NCI-H1417 (cell line): ENCODE data around the gene L3MBTL4.
"Not testable (repeated sequence)": the region's sequence is repeated elsewhere in the genome, so short reads cannot be mapped to it uniquely, and the experiment has no call there.

Source experiments
- DNase-seq, 3 experiments: peaks; one replicate each; lab custom pipeline; 2025; lab: John Stamatoyannopoulos, UW

The L3MBTL4 gene

DNA sequence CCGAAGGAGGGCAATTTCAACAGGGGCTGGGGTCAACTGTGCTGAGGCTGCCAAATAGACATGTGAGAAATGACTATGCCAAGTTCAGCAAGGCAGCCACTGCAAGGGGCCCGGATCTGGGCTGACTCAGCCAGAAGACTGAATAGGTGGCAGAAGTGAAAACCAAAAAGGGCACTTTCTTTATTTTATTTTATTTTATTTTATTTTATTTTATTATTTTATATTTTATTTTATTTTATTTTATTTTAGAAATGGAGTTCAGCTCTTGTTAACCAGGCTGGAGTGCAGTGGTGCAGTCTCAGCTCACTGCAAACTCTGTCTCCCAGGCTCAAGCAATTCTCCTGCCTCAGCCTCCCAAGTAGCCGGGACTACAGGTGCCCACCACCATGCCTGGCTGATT, 228.9 kb downstream of the L3MBTL4 start:
- DNase-seq: not testable (repeated sequence)

DNA sequence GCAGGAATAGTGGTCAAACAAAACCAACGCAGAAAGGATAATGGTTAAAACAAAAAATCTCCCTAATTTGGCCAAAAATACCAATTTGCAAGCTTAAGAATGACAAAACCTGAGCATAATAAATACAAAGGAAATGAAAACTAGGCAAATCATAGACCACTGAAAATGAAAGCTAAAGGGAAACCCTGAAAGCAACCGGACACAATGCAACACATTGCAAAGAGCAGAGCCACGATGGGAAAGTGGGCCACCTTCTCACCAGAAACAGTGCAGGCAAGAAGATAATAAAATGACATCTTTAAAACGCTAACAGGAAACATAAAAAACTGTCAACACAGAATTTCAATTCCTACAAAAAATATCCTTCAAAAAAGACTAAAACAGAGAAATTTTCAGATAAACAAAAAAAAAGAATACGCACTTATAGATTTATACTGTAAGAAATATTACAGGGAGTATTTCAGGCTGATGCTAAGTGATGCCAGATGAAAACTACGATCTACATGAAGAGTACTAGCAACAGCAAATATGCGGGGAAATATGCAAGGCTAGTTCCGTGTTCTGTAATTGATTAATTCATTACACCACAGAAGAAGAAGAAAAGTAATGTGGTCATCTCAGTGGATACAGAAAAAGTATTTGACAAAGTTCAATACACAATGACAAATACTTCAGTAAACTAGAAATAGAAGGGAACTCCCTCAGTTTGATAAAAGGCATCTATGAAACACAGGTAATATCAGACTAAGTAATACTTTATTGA, 239.5 kb downstream of the L3MBTL4 start:
- DNase-seq: no peak

DNA sequence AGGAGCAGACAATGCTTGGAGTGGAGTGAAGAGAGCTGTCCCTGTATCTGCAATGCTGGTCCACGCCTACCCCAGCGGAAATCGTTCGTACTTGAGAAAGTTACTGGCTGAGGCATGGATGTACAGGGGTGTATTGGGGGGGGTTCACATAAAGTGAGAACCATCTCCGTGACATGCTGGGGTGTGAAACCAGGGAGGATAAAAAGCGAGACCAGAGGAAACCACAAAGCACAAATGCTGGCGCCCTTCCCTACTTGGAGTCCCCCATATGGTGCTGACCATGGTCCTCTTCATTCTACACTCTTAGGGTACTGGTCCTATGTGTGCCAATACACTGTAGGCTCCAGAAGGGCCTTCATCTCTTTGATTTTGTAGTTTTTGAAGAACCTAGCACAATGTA, 244.1 kb downstream of the L3MBTL4 start:
- no peak for DNase-seq

DNA sequence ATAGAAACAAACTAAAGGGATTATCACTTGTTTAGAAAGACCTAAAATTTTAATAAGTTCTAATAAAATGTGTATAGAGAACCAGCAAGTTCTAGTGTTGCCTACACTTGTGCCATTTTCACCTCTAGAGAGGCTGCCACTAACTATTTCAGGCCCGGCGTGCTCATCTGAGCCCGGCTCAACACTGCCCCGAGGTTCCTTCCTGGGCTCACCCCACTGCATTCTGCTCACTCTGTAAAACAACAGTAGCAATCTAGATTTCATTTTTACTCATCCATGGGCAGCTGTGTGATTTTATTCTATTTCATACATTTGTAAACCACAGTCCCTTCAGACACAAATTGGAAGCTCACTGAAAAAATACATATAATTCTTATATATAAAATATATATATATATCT, 253.2 kb downstream of the L3MBTL4 start:
- DNase-seq: no peak

DNA sequence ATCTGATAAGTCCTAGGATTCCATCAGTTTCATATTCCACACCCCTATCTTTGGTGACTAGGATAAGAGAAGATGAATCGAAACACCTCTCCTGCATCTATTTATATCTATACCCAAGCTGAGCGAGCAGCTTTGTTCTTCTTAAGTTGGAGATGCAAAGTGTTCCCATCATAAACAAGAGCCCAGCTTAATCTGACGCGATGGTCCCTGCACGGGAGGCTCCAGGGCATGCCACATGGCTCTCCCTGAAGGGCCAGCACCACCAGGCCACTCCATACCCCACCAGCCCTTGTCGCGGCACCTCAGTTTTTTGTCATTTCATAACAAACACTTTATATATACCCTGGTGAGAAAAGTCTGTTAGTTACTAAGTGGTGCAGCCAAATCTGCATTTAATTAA, 255.3 kb downstream of the L3MBTL4 start:
- DNase-seq: no peak

DNA sequence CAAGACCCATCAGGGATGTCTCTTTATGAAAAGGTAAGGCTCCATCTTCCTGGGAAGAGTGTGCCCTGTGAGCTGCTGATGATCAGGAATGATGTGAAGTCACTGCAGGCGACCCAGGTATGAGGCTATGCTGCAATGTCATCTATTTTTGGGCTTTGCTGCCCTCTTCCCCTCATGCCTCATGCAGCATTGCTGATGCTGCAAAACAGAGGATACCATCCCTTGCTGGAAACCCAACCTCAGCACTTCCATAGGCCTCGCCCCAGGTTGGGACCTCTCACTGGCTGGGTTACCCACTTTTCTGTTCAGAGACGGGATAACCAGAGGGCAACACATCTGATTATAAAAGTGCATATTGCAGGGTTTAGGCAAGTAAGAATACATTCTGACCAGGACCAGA, 255.8 kb downstream of the L3MBTL4 start:
- no peak for DNase-seq

DNA sequence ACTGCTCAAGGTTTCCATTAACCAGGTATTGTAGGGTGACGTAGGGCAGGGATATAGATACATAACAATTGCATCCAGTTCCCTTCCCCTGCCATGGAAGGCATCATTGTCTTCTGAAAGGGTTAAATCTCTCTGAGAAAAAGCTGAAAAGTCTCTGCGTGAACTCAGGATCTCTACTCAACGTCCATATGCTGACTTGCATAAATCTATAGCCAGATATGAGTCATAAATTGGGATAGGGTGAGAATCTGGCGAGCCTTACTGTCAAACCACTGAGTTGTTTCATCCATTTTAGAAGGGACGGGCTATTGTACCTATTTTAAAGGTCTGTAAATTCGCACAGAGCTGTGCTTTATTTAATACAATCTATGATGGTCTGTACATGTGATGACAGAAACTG, 258.3 kb downstream of the L3MBTL4 start:
- no peak for DNase-seq

DNA sequence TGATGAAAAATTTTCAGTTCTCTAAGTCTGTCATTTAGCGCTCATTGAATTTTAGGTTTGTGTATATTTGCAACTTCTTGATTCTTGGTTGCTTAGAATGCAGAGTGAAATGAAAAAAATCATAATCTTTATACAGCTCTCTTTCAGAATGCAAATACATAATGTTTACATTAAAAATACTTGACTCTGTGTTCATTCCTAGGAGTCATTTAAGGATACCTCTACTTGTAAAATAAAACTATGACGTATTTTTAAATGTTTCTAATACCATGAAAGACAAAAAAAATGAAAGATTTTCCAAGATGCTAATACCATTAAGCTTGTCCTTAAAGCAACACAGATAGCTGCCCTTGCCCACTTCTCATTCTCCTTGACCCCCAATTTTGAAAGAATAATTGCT, 259.0 kb downstream of the L3MBTL4 start:
- DNase-seq: no peak

DNA sequence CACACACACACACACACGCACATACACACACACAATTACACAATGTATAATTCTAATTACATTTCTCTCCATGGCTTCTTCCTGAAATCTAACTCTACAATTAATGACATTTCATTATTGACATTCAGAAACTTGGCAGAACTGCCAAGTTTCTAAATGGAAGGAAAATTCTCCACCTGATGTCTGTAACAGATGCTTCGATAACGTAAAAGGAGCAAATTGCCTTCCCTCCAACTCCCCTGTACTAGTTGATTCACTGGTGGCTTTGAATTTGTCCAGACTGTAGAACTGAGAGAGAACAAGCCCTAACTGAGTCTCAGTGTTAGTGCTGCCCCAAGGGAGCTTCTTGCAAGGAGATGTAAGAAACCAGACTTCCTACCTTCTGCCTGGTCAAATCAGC, 264.3 kb downstream of the L3MBTL4 start:
- DNase-seq: no peak

DNA sequence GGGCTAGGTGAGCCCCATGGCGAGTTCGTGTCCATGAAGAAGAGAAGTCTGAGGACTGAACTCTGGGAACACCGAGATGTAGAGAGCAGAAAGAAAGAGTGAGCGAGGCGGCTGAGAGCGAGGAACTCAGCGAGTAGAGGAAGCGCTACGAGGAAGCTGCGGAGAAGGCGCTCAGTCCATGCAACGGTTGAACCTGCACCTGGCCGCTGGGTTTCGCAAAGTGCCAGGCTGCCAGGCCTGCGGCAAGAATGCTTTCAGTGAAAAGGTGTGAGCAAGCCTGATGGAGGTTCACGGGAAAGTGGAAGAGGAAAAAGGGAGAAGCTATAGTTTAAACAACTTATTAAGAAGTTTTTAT, 268.4 kb downstream of the L3MBTL4 start:
- DNase-seq: no peak

DNA sequence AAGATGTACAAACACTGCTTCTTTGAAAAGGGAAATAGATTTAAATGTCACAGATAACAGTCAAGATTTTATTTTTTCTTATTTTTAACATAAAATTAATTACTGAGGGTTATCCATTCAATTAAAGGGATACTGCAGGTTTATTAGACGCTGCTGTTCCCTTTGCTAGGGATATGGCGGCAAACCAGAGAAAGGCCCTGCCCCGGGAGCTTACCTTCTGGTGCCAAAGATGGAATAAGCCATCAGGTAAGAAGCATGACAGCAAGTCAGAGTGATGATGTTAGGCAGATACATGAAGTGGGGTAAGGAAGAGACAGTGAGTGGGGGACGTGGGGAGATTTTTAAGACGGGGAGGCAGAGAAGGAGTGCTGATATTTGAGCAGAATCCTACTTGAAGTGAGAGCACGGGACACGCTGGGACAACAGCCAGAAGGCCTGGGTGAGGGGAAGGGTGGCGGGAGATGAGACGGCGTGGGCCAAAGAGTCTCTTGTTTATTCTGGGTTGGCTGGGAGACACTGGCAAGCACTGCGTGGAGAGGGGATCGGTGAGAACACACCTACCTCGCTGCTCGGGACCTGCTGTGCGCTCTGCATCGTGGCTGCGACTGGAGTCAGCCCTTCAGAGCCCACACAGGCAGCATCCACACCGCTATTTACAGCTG, 268.9 kb downstream of the L3MBTL4 start:
- DNase-seq: no peak

DNA sequence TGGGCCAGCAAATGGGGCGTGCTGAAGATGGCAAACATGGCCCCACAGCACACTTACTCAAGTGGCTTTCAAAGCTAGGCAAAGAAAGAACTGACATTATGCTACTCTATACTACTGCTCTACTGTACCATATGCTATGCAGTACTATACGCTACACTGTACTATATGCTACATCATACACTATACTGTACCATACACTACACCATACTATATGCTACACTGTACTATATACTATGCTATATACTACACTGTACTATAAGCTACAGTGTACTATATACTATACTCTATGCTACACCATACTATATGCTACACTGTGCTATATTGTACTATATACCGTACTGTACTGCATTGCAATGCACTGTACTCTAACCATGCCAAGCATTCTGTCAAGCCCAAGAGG, 275.7 kb downstream of the L3MBTL4 start:
- DNase-seq: no peak

DNA sequence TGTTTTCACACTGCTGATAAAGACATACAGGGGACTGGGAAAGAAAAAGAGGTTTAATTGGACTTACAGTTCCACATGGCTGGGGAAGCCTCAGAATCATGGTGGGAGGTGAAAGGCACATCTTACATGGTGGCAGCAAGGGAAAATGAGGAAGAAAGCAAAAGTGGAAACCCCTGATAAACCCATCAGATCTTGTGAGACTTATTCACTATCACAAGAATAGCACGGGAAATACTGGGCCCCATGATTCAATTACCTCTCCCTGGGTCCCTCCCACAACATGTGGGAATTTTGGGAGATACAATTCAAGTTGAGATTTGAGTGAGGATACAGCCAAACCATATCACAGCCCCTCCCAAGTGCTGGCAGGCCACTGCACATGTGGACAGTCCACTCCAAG, 278.8 kb downstream of the L3MBTL4 start:
- not testable (repeated sequence) for DNase-seq

DNA sequence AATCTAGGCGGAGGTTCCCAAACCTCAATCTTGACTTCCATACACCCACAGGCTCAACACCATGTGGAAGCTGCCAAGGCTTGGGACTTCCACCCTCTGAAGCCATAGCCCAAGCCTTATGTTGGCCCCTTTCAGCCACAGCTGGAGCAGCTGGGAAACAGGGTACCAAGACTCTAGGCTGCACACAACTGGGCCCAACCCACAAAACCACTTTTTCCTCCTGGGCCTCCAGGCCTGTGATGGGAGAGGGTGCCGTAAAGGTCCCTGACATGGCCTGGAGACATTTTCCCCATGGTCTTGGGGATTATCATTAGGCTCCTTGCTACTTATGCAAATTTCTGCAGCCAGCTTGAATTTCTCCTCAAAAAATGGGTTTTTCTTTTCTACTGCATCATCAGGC, 279.7 kb downstream of the L3MBTL4 start:
- not testable (repeated sequence) for DNase-seq

DNA sequence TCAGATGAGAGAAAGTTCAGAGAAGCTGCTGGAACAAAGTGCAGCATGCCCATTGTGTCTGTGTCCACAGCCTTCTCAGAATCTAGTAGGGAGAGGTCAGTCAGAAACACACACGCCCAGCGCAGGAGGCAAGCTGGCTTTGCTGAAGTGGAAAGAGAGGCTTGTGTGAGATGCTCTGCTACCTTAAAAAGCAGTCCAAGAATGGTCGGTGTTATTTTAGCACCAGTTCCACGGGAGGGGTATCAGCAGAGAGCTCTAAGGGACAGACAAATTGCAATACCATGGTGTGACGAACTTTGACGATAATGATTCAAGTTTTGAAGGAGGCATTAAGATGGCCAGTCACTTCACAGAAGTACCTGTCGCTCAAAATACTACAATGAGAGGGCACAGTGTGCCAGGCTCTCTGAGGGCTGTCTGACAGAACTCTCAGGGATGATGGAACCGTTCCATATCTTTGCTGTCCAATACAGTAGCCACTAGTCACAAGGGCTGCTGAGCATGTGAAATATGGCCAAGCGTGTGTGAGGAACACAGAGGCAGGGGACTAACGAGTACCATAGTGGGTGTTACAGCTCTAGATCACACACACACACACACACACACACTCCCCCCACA, 281.9 kb downstream of the L3MBTL4 start:
- no peak for DNase-seq

DNA sequence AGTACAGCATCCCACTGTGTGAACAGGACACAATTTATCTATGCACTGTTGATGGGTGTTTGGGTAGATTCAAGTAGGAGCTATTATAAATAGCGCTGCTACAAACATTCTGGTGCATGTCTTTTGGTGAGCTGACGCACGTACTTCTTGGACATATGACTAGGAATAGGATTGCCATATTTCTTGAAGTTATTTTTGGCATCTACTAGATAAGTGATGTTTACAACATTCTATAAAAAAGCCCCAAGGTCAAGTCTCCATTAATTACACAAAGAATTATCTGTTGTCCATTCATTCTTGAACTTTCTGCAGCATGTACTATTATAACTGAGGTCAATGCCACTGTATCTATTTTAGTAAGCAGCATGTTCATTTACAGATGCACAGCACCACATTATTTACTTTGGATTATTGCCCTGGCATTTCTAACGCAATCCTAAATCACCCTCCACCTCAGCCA, 293.9 kb downstream of the L3MBTL4 start:
- no peak for DNase-seq

DNA sequence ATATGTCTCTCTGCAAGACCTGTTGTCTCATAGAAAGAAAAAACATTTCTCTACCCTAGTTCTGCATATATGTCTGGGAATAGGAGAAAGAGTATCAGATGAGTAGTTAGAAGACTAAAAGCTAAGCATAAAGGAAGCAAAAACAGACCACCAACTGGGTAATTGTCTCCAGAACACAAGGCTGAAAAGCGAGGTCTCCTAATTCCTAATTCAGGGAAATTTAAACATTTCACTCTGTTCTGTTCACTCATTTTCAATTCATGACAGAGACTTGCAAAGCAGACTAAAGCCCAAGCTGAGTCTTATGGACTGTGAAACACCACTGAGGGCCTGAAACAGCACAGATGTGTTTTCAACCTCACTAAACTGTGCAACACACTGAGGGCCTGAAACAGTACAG, 294.9 kb downstream of the L3MBTL4 start:
- no peak for DNase-seq

DNA sequence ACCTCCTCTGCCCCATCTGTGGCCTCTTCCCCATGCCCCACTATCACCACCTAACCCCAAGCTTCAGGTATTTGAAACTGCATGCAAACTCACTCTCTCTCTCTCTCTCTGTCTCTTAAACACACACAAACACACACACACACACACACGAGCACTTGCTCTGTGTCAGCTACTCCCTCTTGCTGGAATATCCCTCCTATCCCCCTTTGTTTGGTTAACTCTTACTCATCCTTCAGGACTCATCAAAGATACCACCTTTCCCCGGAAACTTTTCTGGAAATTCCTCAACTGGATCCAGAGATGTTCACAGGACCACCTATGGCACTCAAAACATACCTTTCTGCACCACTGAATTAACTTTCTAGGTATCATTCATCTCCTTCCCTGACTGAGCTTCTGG, 296.6 kb downstream of the L3MBTL4 start:
- DNase-seq: no peak

DNA sequence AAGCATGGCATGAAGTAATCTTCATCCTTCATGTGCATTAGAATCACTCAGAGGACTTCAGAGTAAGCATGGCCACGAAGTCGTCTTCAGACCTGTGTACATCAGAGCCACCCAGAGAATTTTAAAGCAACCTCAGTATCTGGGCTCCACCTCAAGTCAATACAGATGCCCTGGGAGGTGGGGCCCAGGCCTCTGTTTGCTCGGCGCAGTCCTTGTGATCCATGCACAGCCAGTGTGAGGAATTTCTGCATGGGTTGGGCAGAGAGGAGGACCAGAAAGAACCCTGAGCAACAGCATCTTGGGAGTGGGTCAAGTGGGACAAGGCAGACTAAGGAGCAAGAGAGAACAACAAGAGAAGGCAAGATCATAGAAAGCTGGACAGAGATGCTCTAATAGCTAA, 299.0 kb downstream of the L3MBTL4 start:
- DNase-seq: no peak

DNA sequence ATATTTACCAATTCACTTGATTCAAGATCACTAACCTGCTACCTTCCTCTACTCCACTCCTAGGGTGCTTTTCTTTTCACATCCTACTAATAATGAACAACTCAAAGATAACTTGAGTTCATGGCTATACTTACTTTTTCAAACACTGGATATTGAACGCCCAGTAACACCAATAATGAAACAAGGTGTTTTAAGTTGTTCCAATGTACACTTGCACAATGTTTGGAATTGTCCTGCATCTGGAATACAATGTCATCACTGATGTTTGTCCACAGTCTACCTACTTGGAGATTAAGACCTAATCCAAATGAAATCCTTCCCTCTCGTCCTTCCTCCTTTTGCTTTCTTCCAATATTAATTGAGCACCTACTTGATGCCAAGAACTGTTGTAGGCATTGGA, 301.1 kb downstream of the L3MBTL4 start:
- no peak for DNase-seq

DNA sequence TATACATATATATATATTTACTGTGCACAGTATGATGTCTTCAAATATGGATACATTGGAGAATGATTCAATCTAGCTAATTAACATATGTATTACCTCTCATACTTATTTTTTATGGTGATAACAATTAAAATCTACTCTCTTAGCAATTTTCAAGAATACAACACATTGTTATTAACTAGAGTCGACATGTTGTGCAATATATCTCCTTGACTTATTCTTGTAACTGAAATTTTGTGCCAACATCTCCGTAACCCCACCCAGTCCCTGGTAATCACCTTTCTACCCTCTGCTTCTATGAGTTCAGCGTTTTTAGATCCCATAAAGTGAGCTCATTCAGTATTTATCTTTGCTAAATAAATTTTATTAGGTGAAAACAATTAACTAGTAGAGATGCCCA, 303.0 kb downstream of the L3MBTL4 start:
- no peak for DNase-seq

DNA sequence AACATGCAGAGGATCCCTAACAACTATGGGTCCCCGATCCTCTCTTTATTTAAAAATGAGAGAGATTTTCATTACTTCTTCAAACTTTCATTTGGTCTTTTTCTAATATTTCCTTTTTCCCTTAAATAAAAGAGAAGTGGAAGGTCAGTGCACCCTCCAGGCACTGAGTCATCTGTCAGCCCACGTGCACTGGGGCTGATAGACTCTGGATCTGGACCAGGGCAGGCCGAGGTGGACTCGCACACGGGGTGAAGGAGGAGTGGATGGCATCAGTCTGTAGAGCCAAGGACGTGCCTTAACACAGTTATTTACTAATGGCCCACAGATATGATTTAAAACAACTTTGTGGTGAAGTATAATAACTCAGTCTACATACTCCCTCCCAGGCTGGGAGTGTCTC, 305.0 kb downstream of the L3MBTL4 start:
- DNase-seq: no peak

DNA sequence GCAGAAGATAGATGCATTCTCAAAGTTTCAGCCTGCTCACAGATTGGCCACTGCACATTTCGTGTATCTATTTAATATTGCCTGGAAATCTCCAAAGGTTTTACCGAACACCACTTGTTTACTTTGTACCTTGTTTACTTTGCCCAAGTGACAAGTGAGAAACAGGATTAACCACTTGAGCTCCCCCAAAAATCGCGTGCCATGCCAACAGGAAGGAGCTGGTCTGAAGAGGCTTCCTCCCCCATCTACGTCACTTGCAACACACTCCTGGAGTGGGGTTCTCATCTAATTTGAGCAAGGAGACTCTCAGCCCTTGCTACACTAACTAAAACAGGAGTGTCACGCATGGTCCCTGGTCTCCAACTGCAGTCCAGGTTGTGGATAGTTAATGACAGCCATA, 306.9 kb downstream of the L3MBTL4 start:
- no peak for DNase-seq
